H1 (cell line): ENCODE measurements around the gene TACC2. TPM values are rescaled to one million over a fixed set of nuclear protein-coding genes. Genes with fewer than 3 reads are reported as not detected.

Experiments
- RBBP5 ChIP-seq: IDR thresholded peaks from 2 replicates; pipeline ENCODE4 v1.7.1; 2012; ENCODE audit warnings: low read depth, mild to moderate bottlenecking, inconsistent platforms, low read length, moderate library complexity, borderline replicate concordance
- polyA plus RNA-seq, 7 experiments: library from polyadenylated mRNA; depleted of rRNA in 3 of 7; stranded (reverse) in 5 of 7; unstranded in 2 of 7; fragments of >200 nt in 5 of 7; fragments of 200-250 nt in 2 of 7; gene quantifications; 1 replicate in 5 of 7; 2 replicates in 1 of 7; 4 replicates in 1 of 7; pipeline versions ENCODE4 v1.2.1 to v1.2.3, GENCODE V29; 2011 to 2013; ENCODE audit warnings: missing spikeins in 2 of 7, mixed read lengths in 2 of 7
- total RNA-seq: library from RNA; stranded (reverse); fragmentation: NEBNext Ultra II Directional; extraction: Animal tissue kit (Norgen Biotek cat#: 25700); gene quantifications from 2 replicates; pipeline ENCODE4 v1.2.1, GENCODE V29; 2021
- TF ChIP-seq, protein P1 (sequence below), 3 experiments: IDR thresholded peaks; 1 replicate in 2 of 3; 2 replicates in 1 of 3; pipeline versions ENCODE4 v1.5.1 to v1.6.1; 2011; ENCODE audit warnings: low read length in 3 of 3, mild to moderate bottlenecking in 3 of 3, inconsistent platforms in 2 of 3, low read depth in 1 of 3, moderate library complexity in 1 of 3; ENCODE audit not compliant: insufficient read depth in 1 of 3; ENCODE audit errors: control extremely low read depth in 1 of 3
- TF ChIP-seq, protein P2 (sequence below): IDR thresholded peaks from 2 replicates; pipeline ENCODE4 v1.6.1; 2012; ENCODE audit warnings: inconsistent platforms

TACC2 gene
- total and polyA plus RNA-seq, 2 of the 8 experiments (the other 6 are each of a cell fraction or from before 2014, with no cell fraction given), result 21.2 to 46.6 TPM

DNA sequence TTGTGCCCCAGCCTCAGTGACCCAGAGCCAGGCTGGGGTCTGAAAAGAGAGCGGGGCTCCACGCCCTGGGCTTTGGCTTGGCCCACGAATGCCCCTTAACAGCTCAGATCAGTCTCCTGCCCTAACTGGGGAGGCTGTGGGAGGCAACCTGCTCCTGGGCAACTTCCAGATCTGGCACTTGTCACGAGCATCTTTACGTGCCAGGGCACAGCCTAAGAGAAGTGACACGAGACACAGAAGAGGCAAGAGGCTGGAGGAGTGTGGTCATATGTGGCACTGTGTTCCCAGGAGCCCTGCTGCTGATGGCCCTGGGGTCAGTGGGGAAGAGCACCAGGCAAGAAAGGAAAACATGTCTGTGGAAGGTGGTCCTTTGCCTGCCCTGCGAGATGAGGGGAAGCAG, 184.4 kb downstream of the TACC2 start (continued):
- TF ChIP-seq, protein P1, sequence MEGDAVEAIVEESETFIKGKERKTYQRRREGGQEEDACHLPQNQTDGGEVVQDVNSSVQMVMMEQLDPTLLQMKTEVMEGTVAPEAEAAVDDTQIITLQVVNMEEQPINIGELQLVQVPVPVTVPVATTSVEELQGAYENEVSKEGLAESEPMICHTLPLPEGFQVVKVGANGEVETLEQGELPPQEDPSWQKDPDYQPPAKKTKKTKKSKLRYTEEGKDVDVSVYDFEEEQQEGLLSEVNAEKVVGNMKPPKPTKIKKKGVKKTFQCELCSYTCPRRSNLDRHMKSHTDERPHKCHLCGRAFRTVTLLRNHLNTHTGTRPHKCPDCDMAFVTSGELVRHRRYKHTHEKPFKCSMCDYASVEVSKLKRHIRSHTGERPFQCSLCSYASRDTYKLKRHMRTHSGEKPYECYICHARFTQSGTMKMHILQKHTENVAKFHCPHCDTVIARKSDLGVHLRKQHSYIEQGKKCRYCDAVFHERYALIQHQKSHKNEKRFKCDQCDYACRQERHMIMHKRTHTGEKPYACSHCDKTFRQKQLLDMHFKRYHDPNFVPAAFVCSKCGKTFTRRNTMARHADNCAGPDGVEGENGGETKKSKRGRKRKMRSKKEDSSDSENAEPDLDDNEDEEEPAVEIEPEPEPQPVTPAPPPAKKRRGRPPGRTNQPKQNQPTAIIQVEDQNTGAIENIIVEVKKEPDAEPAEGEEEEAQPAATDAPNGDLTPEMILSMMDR (IDR thresholded peaks at IDR 0.05; ENCODE audit: control extremely low read depth in 1 of 3, insufficient read depth in 1 of 3, low read depth in 1 of 3, low read length in 3 of 3), result no peak
- TF ChIP-seq, protein P2, sequence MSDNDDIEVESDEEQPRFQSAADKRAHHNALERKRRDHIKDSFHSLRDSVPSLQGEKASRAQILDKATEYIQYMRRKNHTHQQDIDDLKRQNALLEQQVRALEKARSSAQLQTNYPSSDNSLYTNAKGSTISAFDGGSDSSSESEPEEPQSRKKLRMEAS, result no peak
- no peak for TF ChIP-seq RBBP5
